HG03565 (cell line): Measurements from ENCODE around the gene MT1E.
"Not testable (repeated sequence)": the region's sequence is repeated elsewhere in the genome, so short reads cannot be mapped to it uniquely, and the experiment has no call there.

Source experiments
- ATAC-seq: cut with Tn5 transposase; IDR thresholded peaks from one replicate; pipeline ENCODE4 v1.9.1; 2021; ENCODE audit warnings: mild to moderate bottlenecking, moderate library complexity; ENCODE audit not compliant: unreplicated experiment

The MT1E gene

DNA sequence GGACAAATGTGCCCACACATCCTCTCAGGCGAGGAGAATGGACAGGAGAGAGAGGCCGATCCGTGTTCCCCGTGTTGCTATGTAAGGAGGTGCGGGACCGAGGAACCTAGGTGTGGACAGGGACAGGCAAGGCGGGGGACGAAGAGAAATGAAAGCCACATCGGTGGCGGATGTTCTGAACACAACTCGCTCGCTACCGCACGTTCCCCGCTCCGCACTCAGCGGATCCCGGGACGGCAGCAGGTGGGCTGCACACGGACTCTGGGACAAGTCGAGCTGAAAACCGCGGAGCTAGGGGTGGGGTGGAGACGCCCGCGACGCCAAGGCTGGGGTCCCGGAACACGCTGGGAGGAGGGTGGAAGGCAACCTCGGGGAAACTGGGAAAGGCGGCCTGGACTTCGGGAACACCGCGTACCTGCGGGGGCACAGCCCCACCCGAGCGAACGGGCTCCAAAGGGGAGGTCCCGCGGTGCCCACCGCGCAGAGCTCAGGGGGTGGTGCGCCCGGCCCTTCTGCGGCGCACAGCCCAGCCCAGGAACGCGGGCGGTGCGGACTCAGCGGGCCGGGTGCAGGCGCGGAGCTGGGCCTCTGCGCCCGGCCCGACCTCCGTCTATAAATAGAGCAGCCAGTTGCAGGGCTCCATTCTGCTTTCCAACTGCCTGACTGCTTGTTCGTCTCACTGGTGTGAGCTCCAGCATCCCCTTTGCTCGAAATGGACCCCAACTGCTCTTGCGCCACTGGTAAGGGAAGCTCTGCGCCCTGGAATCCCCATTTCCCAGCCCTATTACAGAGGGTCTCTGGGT, at the start of gene MT1E:
TSS of gene MT1E (plus strand) at position 642 of the 803 bp plus-strand sequence. CDS start at position 713, 71 bp downstream.
- ATAC-seq: no peak

DNA sequence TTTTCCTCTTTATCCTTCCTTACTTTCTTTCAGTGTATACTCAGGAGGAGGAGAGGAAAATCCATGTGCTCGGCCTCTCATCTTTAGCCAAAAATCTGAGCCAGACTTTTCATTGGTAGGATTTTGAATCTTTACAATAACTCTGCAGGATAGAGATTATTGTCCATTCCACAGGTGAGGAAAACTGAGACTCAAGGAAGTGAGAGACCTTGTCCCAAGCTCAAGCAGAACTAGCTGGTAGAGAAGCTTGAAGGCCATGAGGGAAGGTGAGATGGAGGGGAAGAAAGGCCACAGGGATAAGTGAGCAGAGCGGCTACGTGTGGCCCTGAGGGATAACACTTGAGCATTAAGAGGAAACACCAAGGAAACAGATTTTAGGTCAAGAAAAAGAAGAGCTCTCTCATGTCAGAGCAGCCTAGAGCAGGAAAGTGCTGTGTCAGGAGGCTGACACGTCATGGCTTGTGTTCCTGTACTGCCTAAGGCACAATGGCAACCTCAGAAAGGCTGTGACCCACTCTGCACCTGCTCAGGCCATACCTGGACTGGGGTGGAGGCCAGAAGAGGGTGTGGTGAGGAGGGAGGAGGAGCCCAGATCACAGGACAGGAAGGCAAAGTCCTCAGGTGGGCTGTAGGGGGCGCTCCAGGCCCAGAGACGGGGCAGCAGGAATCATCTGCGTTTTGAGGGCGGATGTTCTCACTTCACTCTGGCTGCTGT, 48.8 kb upstream of the MT1E start:
- ATAC-seq: no peak

DNA sequence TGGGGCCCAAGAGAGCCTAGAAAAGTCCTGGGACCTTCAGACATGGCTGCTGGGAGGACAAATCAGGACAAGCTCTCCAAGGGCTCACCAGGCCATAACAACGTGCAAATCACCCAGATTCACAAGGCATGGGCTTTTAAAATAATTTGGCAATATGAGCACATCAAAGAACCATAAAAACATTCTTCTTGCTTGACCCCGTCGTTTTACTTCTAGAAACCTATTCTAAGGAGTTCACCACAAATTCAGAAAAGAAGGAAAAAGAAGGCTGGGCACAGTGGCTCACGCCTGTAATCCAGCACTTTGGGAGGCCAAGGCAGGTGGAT, 48.3 kb upstream of the MT1E start:
- ATAC-seq: no peak

DNA sequence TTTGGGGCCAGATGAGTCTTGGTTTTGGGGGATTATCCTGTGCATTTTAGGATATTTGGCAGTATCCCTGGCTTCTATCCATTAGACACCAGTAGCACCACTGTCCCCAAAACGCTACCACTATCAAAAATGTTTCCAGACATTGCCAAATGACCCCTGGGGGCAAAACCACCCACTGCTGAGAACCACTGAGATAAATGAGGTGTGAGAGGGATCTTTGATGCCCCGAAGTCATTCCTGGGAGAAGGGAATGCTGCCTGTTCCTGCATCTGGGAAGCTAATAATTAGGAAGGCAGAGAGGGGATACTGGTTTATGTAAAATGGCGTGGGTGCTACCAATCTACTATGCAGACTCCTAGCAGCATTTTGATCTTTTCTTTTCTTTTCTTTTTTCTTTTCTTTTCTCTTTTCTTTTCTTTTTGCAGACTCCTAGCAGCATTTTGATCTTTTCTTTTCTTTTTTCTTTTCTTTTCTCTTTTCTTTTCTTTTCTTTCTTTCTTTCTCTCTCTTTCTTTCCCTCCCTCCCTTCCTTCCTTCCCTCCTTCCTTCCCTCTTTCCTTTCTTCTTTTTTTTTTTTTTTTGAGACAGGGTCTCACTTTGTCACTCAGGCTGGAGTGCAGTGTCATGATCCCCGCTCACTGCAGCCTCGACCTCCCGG, 45.1 kb upstream of the MT1E start:
- ATAC-seq: no peak

DNA sequence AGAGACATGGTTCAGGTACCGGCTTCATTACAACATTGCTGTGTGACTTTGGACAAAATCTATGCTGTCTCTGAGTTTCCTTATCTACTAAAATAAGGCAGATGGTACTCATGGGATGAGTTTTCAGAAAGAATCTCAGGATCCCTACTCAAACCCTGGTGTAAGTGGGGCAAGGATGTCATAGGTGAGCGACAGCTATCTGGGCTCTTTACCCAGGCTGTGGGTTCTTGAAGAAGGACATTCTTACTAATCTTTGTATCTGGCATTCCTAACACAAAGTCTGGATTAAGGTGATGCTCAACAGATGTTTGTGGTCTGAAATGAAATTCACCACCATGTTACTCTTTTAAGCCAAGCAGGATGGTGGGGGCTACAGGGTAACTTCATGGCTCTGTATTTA, 42.7 kb upstream of the MT1E start:
- ATAC-seq: not testable (repeated sequence)

GRCh38 chr16:56583351-56584168, 42.0 kb upstream of the MT1E start:
- no peak for ATAC-seq

DNA sequence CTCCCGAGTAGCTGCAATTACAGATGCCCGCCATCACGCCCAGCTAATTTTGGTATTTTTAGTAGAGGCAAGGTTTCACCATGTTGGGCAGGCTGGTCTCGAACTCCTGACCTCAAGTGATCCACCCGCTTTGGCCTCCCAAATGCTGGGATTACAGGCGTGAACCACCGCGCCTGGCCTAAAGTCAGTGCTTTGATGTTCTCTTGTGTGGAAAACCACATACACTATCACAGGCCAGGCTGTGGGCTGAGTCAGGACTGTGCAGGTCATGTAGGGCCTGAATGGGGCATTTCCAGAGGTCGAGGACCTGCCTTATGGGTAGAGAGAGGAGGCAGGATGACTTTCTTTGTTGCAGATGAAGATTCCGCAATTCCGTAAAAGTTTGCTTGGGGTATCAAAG, 41.3 kb upstream of the MT1E start:
- no peak for ATAC-seq

GRCh38 chr16:56588781-56589140, 36.8 kb upstream of the MT1E start:
- ATAC-seq: no peak

DNA sequence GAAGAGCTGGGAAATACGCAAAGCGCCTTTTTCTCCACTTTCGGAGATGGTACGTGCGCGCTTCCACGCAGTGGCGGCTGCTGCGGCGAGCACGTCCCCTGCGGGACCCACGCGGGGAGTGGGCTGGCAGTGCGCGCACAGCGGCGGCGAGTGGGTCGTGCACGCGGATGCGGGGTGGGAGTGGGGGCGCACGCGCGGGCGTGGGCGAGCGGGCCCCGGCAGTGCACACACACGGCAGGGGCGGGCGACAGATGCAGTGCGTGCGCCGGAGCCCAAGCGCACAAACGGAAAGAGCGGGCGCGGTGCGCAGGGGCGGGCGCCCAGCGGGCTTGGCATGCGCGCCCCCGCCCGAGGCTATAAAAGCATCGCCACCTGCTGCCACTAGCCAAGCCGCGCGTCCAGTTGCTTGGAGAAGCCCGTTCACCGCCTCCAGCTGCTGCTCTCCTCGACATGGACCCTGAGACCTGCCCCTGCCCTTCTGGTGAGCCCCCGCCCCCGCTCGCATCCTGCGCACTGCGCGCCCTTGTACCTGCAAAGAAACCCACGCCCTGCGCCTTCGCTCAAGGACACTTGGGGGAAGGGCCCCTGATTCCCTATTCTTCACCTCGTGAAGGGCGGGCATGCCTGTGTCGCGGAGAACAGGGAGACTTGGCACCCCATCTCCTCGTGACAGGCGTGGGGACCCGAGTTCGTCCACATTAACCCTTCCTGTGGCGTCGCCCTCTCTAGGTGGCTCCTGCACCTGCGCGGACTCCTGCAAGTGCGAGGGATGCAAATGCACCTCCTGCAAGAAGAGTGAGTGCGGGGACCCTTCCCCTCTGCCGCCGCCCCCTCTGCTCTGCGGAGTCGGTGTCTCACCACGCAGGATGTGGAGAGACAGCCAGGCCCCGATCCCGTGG, 36.2 kb upstream of the MT1E start, which contains the start of gene MT3:
TSS of gene MT3 (plus strand) at position 388 of the 899 bp plus-strand sequence. CDS start at position 451, 63 bp downstream.
- ATAC-seq: no peak

GRCh38 chr16:56591377-56592060, 34.1 kb upstream of the MT1E start:
- ATAC-seq: no peak

DNA sequence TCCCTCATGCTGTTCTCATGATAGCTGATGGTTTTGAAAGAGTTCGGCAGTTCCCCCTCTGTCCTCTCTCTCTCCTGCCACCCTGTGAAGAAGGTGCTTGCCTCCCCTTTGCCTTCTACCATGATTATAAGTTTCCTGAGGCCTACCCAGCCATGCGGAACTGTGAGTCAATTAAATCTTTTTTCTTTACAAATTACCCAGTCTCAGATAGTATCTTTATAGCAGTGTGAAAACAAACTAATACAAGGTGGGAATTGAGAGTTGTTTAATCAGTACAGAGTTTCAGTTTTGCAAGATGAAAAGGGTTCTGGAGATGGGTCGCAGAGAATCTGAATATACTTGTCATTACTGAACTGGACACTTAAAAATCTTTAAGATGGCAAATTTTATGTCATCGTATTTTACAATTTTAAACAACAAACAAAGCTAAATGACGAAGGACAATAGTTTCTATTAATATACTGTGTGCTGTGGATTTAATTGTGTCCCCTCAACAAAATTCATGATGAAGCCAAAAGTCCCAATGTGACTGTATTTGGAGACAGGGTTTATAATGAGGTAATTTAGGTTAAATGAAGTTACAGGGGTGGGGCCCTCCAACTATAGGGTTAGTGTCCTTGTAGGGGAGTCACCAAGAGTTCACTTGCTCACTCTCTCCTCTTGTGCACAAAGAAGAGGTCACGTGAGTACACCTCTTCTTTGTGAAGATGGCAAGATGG, 31.8 kb upstream of the MT1E start:
- ATAC-seq: no peak

- no peak for ATAC-seq
Measured at GRCh38 chr16:56594292-56594619, 31.3 kb upstream of the MT1E start.

DNA sequence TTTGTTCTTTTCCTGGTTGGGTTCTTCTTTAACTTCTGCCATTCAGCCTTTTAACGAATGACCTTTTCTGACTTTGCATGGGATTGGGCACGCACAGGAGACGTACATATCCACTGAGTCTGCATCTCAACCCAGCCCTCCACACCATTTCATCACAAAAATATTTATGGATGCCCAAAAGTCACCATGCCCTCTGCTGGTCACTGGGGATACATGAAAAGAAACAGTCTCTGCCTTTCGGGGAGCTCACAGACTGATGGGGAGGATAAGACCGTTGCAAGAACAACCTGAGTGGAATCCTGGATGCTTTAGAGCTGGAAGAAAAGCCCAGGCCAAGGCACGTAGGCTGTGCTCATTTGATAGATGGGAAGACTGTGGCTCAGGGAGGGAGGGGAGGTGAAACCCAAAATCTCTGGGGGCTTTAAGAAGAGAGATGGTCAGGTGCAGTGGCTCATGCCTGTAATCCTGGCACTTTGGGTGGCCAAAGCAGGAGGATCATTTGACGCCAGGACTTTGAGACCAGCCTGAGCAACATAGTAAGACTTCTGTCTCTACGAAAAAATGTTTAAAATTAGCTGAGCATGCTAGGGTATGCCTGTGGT, 25.1 kb upstream of the MT1E start:
- no peak for ATAC-seq

- ATAC-seq: no peak
Measured at GRCh38 chr16:56601325-56601724, 24.3 kb upstream of the MT1E start.

DNA sequence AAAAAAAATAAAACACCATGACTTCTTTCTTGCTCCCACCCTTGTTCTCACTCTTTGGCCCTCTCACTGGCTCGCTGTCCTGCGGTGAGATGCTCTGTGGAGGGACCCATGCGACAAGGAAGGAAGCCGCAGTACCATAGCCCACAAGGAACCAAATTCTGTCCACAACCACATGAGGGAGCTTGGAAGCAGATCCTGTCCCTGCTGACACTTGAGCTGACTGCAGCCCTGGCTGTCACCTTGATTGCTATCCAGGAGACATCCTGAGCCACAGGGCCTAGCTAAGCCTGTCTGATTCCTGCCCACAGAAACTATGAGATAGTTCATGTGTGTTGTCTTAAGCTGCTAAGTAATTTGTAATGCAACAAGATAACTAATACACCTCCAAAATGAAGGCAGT, 22.0 kb upstream of the MT1E start:
- no peak for ATAC-seq

- ATAC-seq: no peak
Measured at GRCh38 chr16:56604966-56605365, 20.6 kb upstream of the MT1E start.

- no peak for ATAC-seq
Measured at GRCh38 chr16:56605475-56605874, 20.1 kb upstream of the MT1E start.

DNA sequence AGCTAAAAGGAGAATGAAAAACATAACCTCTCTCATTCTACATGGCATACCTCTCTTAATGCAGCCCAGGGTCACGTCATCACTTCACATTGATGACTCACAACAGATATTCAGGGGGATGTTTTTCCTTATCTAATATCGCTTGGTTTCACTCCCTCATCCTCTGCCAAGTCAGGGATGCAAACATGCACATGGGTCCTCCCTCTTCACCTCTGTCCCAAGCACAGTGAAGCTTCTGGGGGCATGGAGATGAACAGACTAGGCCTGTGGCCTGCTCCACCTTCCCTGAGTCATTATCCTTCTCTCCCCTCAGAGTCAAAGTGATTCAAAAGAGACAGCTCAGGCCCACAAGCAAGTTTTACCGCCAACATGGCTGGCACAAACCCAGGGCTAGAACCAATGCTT, 19.5 kb upstream of the MT1E start:
- ATAC-seq: no peak
